ENCODE measurements around the gene MELK. TPM values are rescaled to one million over a fixed set of nuclear protein-coding genes. Genes with fewer than 3 reads are reported as not detected.

MELK gene
- total RNA-seq, 1 donor from 2014 or later, result 59.2 TPM

DNA sequence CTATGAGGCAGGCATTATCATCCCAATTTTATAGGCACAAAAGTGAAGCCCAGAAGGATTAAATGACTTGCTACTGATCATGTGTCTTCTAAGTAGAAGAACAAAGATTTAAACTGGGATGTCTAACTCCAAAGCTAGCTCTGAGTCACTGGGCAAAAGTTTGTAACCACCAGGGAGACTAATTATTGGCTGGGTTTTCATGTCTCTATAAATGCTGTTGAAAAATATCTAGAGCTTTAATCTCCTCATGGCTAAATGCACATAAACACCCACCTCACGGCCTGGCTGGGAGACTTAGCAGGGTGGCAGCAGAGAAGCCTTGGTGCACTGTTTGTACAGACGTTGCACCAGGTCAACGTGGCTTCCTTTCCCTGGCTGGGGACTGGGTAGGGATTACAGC is 144.6 kb downstream of the MELK start:
- H3K36me3 Mint-ChIP-seq (ENCODE audit: low read depth), result no peaks in the 10 kb centered on the region
- H3K9me3 Mint-ChIP-seq, result no peaks in the 10 kb centered on the region
- H3K27ac Mint-ChIP-seq (ENCODE audit: unreplicated experiment), result no peak overlapping the region
- no peaks in the 10 kb centered on the region for H3K4me1 Mint-ChIP-seq
- DNase-seq (ENCODE audit: low read depth, low spot score), result no peak
- H3K4me3 Mint-ChIP-seq, result no peak overlapping the region
- H3K27me3 Mint-ChIP-seq (ENCODE audit: low read depth), result peaks cover 20% of the 10 kb centered on the region
- TF ChIP-seq, protein P1, sequence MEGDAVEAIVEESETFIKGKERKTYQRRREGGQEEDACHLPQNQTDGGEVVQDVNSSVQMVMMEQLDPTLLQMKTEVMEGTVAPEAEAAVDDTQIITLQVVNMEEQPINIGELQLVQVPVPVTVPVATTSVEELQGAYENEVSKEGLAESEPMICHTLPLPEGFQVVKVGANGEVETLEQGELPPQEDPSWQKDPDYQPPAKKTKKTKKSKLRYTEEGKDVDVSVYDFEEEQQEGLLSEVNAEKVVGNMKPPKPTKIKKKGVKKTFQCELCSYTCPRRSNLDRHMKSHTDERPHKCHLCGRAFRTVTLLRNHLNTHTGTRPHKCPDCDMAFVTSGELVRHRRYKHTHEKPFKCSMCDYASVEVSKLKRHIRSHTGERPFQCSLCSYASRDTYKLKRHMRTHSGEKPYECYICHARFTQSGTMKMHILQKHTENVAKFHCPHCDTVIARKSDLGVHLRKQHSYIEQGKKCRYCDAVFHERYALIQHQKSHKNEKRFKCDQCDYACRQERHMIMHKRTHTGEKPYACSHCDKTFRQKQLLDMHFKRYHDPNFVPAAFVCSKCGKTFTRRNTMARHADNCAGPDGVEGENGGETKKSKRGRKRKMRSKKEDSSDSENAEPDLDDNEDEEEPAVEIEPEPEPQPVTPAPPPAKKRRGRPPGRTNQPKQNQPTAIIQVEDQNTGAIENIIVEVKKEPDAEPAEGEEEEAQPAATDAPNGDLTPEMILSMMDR (conservative IDR thresholded peaks at IDR 0.05), result no peak

DNA sequence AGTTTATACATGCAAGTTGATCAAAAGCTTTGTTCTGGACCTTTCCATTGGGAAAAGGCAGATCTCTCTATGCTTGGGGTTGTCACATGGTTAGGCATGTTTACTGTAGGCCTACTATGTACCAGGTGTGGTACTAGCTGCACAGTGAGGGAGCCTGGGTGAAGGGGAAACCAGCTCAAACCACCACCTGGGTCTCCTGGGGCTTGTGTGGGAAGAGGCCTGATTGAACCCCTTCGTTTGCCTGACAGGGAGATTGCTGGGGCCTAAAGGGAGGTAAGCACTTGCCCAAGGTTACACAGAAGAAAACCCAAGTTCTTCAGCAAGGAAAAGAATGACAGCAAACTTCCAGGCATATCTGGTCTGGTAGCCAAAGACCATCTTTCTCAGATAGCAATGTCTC is 145.9 kb downstream of the MELK start:
- DNase-seq (ENCODE audit: low read depth, low spot score), result no peak
- no peak overlapping the region for H3K27ac Mint-ChIP-seq (ENCODE audit: unreplicated experiment)
- H3K4me1 Mint-ChIP-seq, result no peaks in the 10 kb centered on the region
- no peak overlapping the region for H3K4me3 Mint-ChIP-seq
- H3K9me3 Mint-ChIP-seq, result no peaks in the 10 kb centered on the region
- TF ChIP-seq, protein P1 (conservative IDR thresholded peaks at IDR 0.05), result no peak
- no peaks in the 10 kb centered on the region for H3K36me3 Mint-ChIP-seq (ENCODE audit: low read depth)
- H3K27me3 Mint-ChIP-seq (ENCODE audit: low read depth), result peaks cover 20% of the 10 kb centered on the region

DNA sequence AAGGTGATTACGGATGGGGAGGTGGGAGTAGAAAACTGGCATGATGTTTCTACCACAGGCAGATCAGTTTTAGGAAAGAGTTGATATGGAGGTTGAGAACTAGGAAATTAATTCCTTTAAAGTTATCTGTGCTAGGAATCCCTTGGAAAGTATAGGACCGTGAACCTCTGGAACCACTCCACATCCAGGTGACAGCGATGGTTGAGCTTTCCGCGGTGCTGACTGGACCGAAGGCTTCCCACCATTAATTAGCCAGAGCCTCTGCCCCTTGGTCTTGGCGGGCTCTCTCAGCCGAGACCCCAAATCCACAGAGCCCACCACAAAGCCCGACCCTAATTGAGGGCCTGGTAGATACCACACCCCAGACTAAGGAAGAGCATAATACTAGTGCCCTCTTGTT is 147.3 kb downstream of the MELK start:
- no peaks in the 10 kb centered on the region for H3K9me3 Mint-ChIP-seq
- H3K27me3 Mint-ChIP-seq (ENCODE audit: low read depth), result peaks cover 20% of the 10 kb centered on the region
- H3K4me1 Mint-ChIP-seq, result no peaks in the 10 kb centered on the region
- DNase-seq (ENCODE audit: low read depth, low spot score), result no peak
- H3K4me3 Mint-ChIP-seq, result no peak overlapping the region
- H3K36me3 Mint-ChIP-seq (ENCODE audit: low read depth), result no peaks in the 10 kb centered on the region
- no peak overlapping the region for H3K27ac Mint-ChIP-seq (ENCODE audit: unreplicated experiment)
- TF ChIP-seq, protein P1 (conservative IDR thresholded peaks at IDR 0.05), result no peak

DNA sequence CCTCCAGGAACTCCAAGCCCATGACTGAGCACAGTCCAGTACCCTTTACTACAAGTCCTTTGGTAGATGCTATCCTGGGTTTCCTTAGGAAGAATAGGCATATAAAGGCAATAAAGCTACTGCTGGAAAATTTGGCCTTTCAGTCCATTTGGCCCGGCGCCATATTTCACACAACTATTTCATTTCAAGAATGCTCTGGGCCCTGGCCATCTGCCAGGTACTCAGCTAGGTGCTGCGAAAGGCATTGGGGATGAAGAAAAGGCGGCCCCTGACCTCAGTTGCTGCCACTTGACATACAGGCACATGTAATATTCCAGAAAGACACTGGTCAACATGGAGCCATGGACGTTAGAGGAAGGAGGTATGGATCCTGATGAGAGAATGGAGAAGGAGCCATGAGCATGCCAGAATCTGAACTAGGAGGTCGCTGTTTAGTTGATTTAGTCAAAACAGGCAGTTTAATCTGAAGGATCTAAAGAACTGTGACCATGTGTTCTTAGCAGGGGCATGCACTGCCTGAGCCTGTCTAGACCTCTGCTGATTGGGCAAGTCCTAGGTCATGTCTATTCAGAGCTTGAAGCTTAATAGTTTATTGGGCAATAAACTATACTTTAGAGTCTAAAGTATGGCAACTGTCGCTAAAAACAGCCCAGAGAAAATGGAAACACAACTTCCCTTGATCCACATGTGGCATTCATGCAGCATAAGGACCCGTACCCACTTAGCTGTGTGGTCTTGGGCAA is 149.3 kb downstream of the MELK start:
- no peak for DNase-seq (ENCODE audit: low read depth, low spot score)
- no peaks in the 10 kb centered on the region for H3K4me1 Mint-ChIP-seq
- no peaks in the 10 kb centered on the region for H3K9me3 Mint-ChIP-seq
- H3K36me3 Mint-ChIP-seq (ENCODE audit: low read depth), result no peaks in the 10 kb centered on the region
- peaks cover 14% of the 10 kb centered on the region for H3K27me3 Mint-ChIP-seq (ENCODE audit: low read depth)
- H3K27ac Mint-ChIP-seq (ENCODE audit: unreplicated experiment), result no peak overlapping the region
- no peak overlapping the region for H3K4me3 Mint-ChIP-seq
- TF ChIP-seq, protein P1 (conservative IDR thresholded peaks at IDR 0.05), result no peak

DNA sequence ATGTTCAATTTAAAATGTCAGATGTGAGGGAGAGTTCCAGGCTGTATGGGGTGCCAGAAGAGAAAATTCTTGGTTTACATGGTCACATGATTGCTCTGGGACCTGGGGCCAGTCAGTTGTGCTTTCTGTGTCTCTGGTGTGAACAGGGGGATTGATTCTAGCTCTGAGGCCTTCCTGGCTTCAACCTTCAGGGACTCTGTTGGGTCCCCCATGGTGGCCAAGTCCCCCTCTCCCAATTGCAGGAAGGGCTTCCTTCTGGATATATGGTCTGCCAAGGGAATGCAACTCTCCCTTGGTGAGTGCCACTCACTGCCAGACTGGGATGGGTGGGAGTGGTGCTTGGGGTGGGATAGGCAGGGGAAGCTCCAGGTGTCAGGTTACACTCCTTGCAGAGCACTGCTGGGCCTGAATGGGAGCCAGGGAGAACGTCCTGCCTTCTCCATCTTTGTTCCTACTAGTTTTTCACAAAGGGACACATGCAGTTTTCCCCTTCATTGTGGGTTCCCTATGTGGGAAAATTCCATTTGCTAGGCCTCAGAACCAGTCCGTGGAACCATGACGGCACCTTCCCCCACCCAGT is 153.2 kb downstream of the MELK start:
- Mint-ChIP-seq H3K9me3 (no peaks in the 10 kb centered on the region), H3K27ac (ENCODE audit: unreplicated experiment) (no peak overlapping the region), H3K4me3 (no peak overlapping the region), H3K27me3 (ENCODE audit: low read depth) (no peaks in the 10 kb centered on the region), H3K36me3 (ENCODE audit: low read depth) (no peaks in the 10 kb centered on the region), H3K4me1 (peaks cover 5% of the 10 kb centered on the region)
- TF ChIP-seq, protein P1 (conservative IDR thresholded peaks at IDR 0.05), result no peak
- DNase-seq (ENCODE audit: low read depth, low spot score), result no peak

Other genes with a start within 250 kb of the MELK start
- gene RNF38, start 172.6 kb upstream of the MELK start, total RNA-seq, result 55.7 and 63.8 TPM in 2 replicates